GM21619 (cell line): ENCODE results near the gene ATP6V1G2.

Experiments used
- ATAC-seq: cut with Tn5 transposase; IDR thresholded peaks from one replicate; pipeline ENCODE4 v1.9.1; 2021; ENCODE audit not compliant: unreplicated experiment

The ATP6V1G2 gene

GRCh38 chr6:31548544-31548873 lies 2.1 kb upstream of the ATP6V1G2 start:
- ATAC-seq: no peak

- no peak for ATAC-seq
Measured at GRCh38 chr6:31547727-31548543, 1.5 kb upstream of the ATP6V1G2 start.

GRCh38 chr6:31546958-31547726 lies 734 bp upstream of the ATP6V1G2 start, which contains the start of gene NFKBIL1:
Gene NFKBIL1 (plus strand): TSS chr6:31547608. CDS start chr6:31547695, 87 bp downstream.
- ATAC-seq: peak; percentile 60

- no peak for ATAC-seq
Measured at GRCh38 chr6:31545291-31545690, 1.1 kb downstream of the ATP6V1G2 start.

- no peak for ATAC-seq
Measured at GRCh38 chr6:31544676-31545075, 1.7 kb downstream of the ATP6V1G2 start.

GRCh38 chr6:31543639-31544038 lies 2.8 kb downstream of the ATP6V1G2 start:
- no peak for ATAC-seq

- ATAC-seq: peak; percentile 62
Measured at GRCh38 chr6:31541658-31542521, 4.5 kb downstream of the ATP6V1G2 start, which contains the start of gene DDX39B. Gene DDX39B (minus strand): TSS chr6:31542003. CDS start chr6:31540532, 1,471 bp downstream.

GRCh38 chr6:31541059-31541657 lies 5.2 kb downstream of the ATP6V1G2 start:
- ATAC-seq: peak; percentile 2

GRCh38 chr6:31540640-31541039 lies 5.8 kb downstream of the ATP6V1G2 start:
- ATAC-seq: no peak

GRCh38 chr6:31538805-31539400 lies 7.5 kb downstream of the ATP6V1G2 start:
- ATAC-seq: no peak

- ATAC-seq: no peak
Measured at GRCh38 chr6:31535538-31536324, 10.7 kb downstream of the ATP6V1G2 start.

GRCh38 chr6:31534521-31535040 lies 11.8 kb downstream of the ATP6V1G2 start:
- no peak for ATAC-seq

GRCh38 chr6:31534011-31534410 lies 12.4 kb downstream of the ATP6V1G2 start:
- no peak for ATAC-seq

- ATAC-seq: no peak
Measured at GRCh38 chr6:31533455-31533841, 13.0 kb downstream of the ATP6V1G2 start.

GRCh38 chr6:31532644-31533454 lies 13.6 kb downstream of the ATP6V1G2 start:
- ATAC-seq: no peak

GRCh38 chr6:31531771-31532643 lies 14.4 kb downstream of the ATP6V1G2 start:
- no peak for ATAC-seq

GRCh38 chr6:31531162-31531561 lies 15.2 kb downstream of the ATP6V1G2 start:
- ATAC-seq: no peak

GRCh38 chr6:31530659-31531058 lies 15.7 kb downstream of the ATP6V1G2 start:
- no peak for ATAC-seq
